ENCODE data around the gene ITGAD. TPM values are rescaled to one million over a fixed set of nuclear protein-coding genes. Genes with fewer than 3 reads are reported as not detected.

ITGAD gene
- total RNA-seq, 1 experiment from 2014 or later: not detected

- H2AK5ac ChIP-seq (ENCODE audit: insufficient read length, low read length): no peak overlapping the region
- no peak overlapping the region for H3T11ph ChIP-seq (ENCODE audit: low read length)
- no peaks in the 10 kb centered on the region; a peak in 1 of 5 replicates for H3K9me3 Mint-ChIP-seq
- H3K79me2 ChIP-seq (ENCODE audit: insufficient read depth, low read length): no peaks in the 10 kb centered on the region
- no peaks in the 10 kb centered on the region; the same call in 1 of the 2 replicates for H3K27me3 ChIP-seq (ENCODE audit: insufficient read depth, low read length)
- TF ChIP-seq CTCF (conservative IDR thresholded peaks at IDR 0.05): no peak
- H4K8ac ChIP-seq (replicated peaks; ENCODE audit: insufficient read length, low read depth, low read length): no peak overlapping the region
- H3K56ac ChIP-seq (ENCODE audit: insufficient read length, low read depth, low read length): no peak overlapping the region
- no peak overlapping the region for H3K14ac ChIP-seq (ENCODE audit: insufficient read depth, low read length)
- no peak overlapping the region for H2BK120ac ChIP-seq (ENCODE audit: low read depth, low read length, poor library complexity, severe bottlenecking)
- no peak overlapping the region for H2BK15ac ChIP-seq (ENCODE audit: low read depth, low read length)
- H3K27me3 Mint-ChIP-seq (ENCODE audit: low read depth): peaks cover 36% of the 10 kb centered on the region
- no peak for DNase-seq
- H3K4ac ChIP-seq (ENCODE audit: low read depth, low read length): no peak overlapping the region
- H3K4me3 Mint-ChIP-seq: no peak overlapping the region
- no peak overlapping the region for H3K27ac ChIP-seq (ENCODE audit: insufficient read length, low read depth, low read length)
- no peak overlapping the region for H3K4me2 ChIP-seq (ENCODE audit: insufficient read depth, insufficient read length, low read length)
- H3K23me2 ChIP-seq (ENCODE audit: insufficient read length, low read depth, low read length, poor library complexity, severe bottlenecking): peaks cover 10% of the 10 kb centered on the region
- H3K18ac ChIP-seq (ENCODE audit: insufficient read length, low read depth, low read length): no peak overlapping the region
- H3K9me3 ChIP-seq (ENCODE audit: control insufficient read depth, low read depth, low read length): no peaks in the 10 kb centered on the region
- no peak overlapping the region for H3K27ac Mint-ChIP-seq
- peaks cover 7 to 11% of the 10 kb centered on the region in 2 experiments for H3K4me1 Mint-ChIP-seq
- H2BK20ac ChIP-seq (ENCODE audit: low read depth, low read length, poor library complexity, severe bottlenecking): no peak overlapping the region
- no peak overlapping the region for H2BK12ac ChIP-seq (ENCODE audit: insufficient read length, low read depth, low read length)
- H4K5ac ChIP-seq (ENCODE audit: insufficient read length, low read depth, low read length): no peak overlapping the region
- H4K91ac ChIP-seq (ENCODE audit: insufficient read length, low read depth, low read length): no peak overlapping the region
- H3K4me1 ChIP-seq (ENCODE audit: insufficient read depth, low read length): peaks cover 3% of the 10 kb centered on the region; the same call in 1 of the 2 replicates
- no peak overlapping the region for H3K23ac ChIP-seq (ENCODE audit: insufficient read length, low read depth, low read length)
- no peak overlapping the region for H3K9ac ChIP-seq (ENCODE audit: extremely low read depth, insufficient read length, low read length)
- H2BK5ac ChIP-seq (ENCODE audit: insufficient read length, low read length): no peak overlapping the region
- no CpG with 5 or more reads among the region's 3 CpGs for WGBS (ENCODE audit: extremely low coverage, insufficient read length, low lambda C conversion rate)
- H2AFZ ChIP-seq (ENCODE audit: low read length): no peak overlapping the region
- H4K20me1 ChIP-seq (ENCODE audit: control insufficient read depth, insufficient read depth, insufficient read length): no peaks in the 10 kb centered on the region
- H3K36me3 Mint-ChIP-seq (ENCODE audit: insufficient read depth in 1 of 3, low read depth in 3 of 3): peaks cover 3 to 23% (median 6%) of the 10 kb centered on the region in 3 experiments
- no peaks in the 10 kb centered on the region for H3K79me1 ChIP-seq (ENCODE audit: insufficient read depth, low read depth, low read length, poor library complexity, severe bottlenecking)
Measured at GRCh38 chr16:31470615-31471014, 77.5 kb downstream of the ITGAD start.

Measured in H9 (cell line).